Ovary (tissue), 9 donors: Measurements from ENCODE around the gene CCDC157. TPM values are rescaled to one million over a fixed set of nuclear protein-coding genes. Genes with fewer than 3 reads are reported as not detected.

Experiments used
- DNase-seq, 5 donors: peaks; one replicate each; pipeline ENCODE4 v3.0.0-alpha.2; 2019 to 2020
- H3K27ac ChIP-seq, 2 donors: fragments of 200-600 bp; one replicate each; pipeline versions ENCODE4 v1.5.1 to v1.8.0; 2019 to 2022
- H3K27me3 ChIP-seq: fragments of 200-600 bp; one replicate; pipeline ENCODE4 v1.8.0; 2022
- H3K36me3 ChIP-seq: fragments of 200-600 bp; sonication (generic); one replicate; pipeline ENCODE4 v1.5.1; 2019
- H3K4me1 ChIP-seq: one replicate; pipeline ENCODE4 v1.8.1; 2013; ENCODE audit warnings: mild to moderate bottlenecking, moderate library complexity; ENCODE audit not compliant: insufficient read depth
- H3K4me3 ChIP-seq: fragments of 200-600 bp; sonication (generic); one replicate; pipeline ENCODE4 v1.5.1; 2017
- H3K9me3 ChIP-seq, 2 donors: fragments of 200-600 bp in 1 of 2; sonication (generic) in 1 of 2; one replicate each; pipeline versions ENCODE4 v1.5.1 to v1.8.1; 2013 to 2019; ENCODE audit warnings: mild to moderate bottlenecking in 1 of 2, moderate library complexity in 1 of 2
- EP300 ChIP-seq: sonication (generic); formaldehyde crosslinking; IDR thresholded peaks from one replicate; pipeline ENCODE4 v1.6.1; 2017; ENCODE audit warnings: antibody characterized with exemption
- POLR2A ChIP-seq: fragments of 450-650 bp; IDR thresholded peaks from one replicate; pipeline ENCODE4 v1.6.1; 2017; ENCODE audit warnings: antibody characterized with exemption, mild to moderate bottlenecking, moderate library complexity
- WGBS, 3 donors: extraction: QIAGEN DNeasy Blood & Tissue Kit in 1 of 3; methylation state at CpG; one replicate each; pipeline versions ENCODE4 v1.1.5 to v1.1.7; 2013 to 2017; 5-methylcytosine and 5-hydroxymethylcytosine counted together
- intact Hi-C, 4 donors: fragments of 100-400 bp; cut with DNase I; formaldehyde crosslinking; loops; one replicate each; pipeline versions ENCODE4 v1.11.0 to v1.15.1; 2022 to 2023
- polyA plus RNA-seq, 2 donors: library from polyadenylated mRNA; stranded (reverse); fragments of 200-250 nt in 1 of 2; fragments of 350-450 nt in 1 of 2; fragmentation: Illumina TruSeq in 1 of 2; extraction: RNeasy Lipid Tissue Mini Kit (QIAGEN cat#74804) in 1 of 2; gene quantifications; one replicate each; pipeline ENCODE4 v1.2.3, GENCODE V29; 2013 to 2014
- total RNA-seq, 7 donors: library from RNA; depleted of rRNA in 2 of 7; stranded (reverse); fragments of >200 nt in 2 of 7; fragmentation: NEBNext Ultra II Directional in 3 of 7; extraction: Animal tissue kit (Norgen Biotek cat#: 25700) in 3 of 7; gene quantifications; one replicate each; pipeline versions ENCODE4 v1.1.0 to v1.2.4, GENCODE V29; 2016 to 2023
- TF ChIP-seq, protein P1 (sequence below), 3 donors: fragments of 450-650 bp in 2 of 3; fragments of 200-600 bp in 1 of 3; IDR thresholded peaks; one replicate each; pipeline versions ENCODE4 v1.5.1 to v1.8.0; 2016 to 2022; ENCODE audit warnings: antibody characterized with exemption in 3 of 3, mild to moderate bottlenecking in 1 of 3
- donor health status: DM: no; HTN: no; CAD: no; lungs with moderate emphysema.
- donor health status: DM: no; HTN: no; CAD: no.
- donor health status: Bipolar disorder and iron deficiency.
- donor health status: DM: yes; HTN: yes; CAD: no.
- donor health status: DM: no; HTN: no; CAD: no.
- donor health status: DM: yes; HTN: yes; CAD: no.

The CCDC157 gene
- total and polyA plus RNA-seq, 9 donors: 0.60 to 28.0 (median 2.4) TPM

DNA sequence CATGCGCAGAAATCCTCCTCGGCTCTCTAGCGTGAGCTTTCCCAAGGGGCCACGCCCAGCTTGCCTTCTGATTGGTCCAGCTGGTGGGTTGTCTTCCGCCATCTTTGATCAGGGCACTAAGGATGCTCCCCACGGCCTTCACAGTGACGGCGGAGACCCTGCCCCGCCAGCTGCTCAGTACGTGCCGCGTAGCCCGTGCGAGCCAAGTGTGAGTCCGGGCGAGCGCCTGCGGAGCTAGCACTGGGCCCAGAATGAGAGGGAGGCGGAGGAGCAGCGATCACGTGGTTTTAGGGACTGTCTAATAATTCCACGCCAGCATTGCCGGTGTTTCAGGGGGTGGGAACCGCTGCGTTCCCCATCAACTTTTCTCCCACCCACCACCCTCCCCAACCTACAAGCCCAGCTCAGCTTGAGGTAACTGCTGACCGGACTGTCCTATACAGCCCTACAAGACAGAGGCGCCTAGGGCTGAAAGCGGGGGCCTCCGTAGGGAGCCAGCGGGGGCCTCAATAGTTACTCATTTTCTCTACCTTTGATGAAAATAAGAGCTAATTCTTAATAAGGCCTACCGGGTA is 67.2 kb downstream of the CCDC157 start:
- WGBS, 3 donors: 1 to 2% (median 1%) methylated on average over 29 to 31 of the region's 31 CpGs
- intact Hi-C loops: loop anchor here in 1 of 4 donors (10.0 kb wide), 1 partner anchor 171 kb away; the partner anchor contains the start of gene PES1
- Histone ChIP-seq H3K9me3 (no peaks in the 10 kb centered on the region), H3K36me3 (no peaks in the 10 kb centered on the region), H3K27ac (peak overlapping the region; percentile 79 to 97), H3K4me1 (peaks cover 6% of the 10 kb centered on the region), H3K4me3 (peak overlapping the region; percentile 55), H3K27me3 (no peaks in the 10 kb centered on the region)
- TF ChIP-seq POLR2A (peak; percentile 22), EP300 (peak; percentile 76)
- TF ChIP-seq, protein P1, sequence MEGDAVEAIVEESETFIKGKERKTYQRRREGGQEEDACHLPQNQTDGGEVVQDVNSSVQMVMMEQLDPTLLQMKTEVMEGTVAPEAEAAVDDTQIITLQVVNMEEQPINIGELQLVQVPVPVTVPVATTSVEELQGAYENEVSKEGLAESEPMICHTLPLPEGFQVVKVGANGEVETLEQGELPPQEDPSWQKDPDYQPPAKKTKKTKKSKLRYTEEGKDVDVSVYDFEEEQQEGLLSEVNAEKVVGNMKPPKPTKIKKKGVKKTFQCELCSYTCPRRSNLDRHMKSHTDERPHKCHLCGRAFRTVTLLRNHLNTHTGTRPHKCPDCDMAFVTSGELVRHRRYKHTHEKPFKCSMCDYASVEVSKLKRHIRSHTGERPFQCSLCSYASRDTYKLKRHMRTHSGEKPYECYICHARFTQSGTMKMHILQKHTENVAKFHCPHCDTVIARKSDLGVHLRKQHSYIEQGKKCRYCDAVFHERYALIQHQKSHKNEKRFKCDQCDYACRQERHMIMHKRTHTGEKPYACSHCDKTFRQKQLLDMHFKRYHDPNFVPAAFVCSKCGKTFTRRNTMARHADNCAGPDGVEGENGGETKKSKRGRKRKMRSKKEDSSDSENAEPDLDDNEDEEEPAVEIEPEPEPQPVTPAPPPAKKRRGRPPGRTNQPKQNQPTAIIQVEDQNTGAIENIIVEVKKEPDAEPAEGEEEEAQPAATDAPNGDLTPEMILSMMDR (IDR thresholded peaks at IDR 0.05): no peak
- peak; percentile 98 to 99 (median 99) for DNase-seq

DNA sequence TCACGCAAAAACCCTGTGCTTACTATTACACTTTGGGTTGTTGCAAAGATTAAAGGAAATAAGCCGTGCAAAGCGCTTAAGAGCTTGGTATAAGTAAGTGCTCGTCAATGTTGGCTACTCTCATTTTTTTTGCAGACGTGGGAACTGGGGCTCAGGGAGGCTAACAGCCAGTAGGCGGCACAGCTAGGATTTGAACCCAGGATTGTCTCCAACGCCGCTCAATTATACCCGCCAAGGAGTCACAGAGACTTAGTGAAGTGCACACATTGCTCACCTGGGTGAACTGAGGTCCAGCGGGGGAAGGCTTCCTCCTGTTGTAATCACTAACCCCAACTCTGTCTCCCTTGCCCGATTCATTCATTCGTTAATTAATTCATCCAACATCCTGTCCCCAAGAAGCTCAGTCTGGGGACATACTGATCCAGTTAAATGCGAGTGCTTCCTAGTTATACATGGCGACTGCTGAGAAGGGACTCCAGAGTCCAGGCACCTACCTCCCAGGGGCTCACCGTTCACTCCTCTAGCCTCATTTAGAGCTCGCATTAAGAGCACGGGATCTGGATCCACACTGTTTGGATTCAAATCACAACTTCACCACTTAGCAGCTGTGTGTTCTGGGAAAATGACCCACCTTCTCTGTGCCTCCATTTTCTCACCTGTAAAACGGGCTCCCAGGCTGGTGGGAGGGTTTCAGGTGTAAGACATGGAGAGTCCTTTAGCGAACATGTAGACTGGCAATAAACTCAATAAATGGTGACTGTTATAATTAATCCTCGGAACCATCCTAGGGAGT is 67.9 kb downstream of the CCDC157 start:
- peak in 1 of 5 donors; percentile 40 for DNase-seq
- H3K36me3 ChIP-seq: no peaks in the 10 kb centered on the region
- peak overlapping the region; percentile 37 to 97 for H3K27ac ChIP-seq
- 38 to 42% (median 41%) methylated on average over 20 of the region's 20 CpGs for WGBS, 3 donors
- H3K4me3 ChIP-seq: peak overlapping the region; percentile 55
- H3K9me3 ChIP-seq: no peaks in the 10 kb centered on the region
- no peak for TF ChIP-seq EP300
- TF ChIP-seq, protein P1 (IDR thresholded peaks at IDR 0.05): peak in 1 of 3 donors; percentile 6
- no peaks in the 10 kb centered on the region for H3K27me3 ChIP-seq
- intact Hi-C loops: loop anchor here in 1 of 4 donors (10.0 kb wide), 1 partner anchor 170 kb away; the partner anchor contains the start of gene PES1
- peaks cover 6% of the 10 kb centered on the region for H3K4me1 ChIP-seq

DNA sequence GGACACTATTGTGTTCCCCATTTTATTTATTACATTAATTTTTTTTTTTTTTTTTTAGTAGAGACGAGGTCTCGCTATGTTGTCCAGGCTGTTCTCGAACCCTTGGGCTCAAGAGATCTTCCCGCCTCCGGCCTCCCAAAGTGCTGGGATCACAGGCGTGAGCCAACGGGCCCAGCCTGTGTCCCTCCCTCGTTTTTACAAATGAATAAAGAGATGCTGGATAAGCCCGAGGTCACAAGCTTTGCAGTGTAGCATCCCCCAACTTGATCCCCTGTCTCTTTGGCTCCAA is 68.5 kb downstream of the CCDC157 start:
- WGBS, 3 donors: 2 to 5% (median 3%) methylated on average over 9 of the region's 9 CpGs
- Histone ChIP-seq H3K9me3 (no peaks in the 10 kb centered on the region), H3K27ac (peak overlapping the region; percentile 26 to 85), H3K27me3 (no peaks in the 10 kb centered on the region), H3K36me3 (no peaks in the 10 kb centered on the region), H3K4me1 (peaks cover 6% of the 10 kb centered on the region), H3K4me3 (peak overlapping the region; percentile 55)
- TF ChIP-seq EP300 (no peak), POLR2A (no peak)
- TF ChIP-seq, protein P1 (IDR thresholded peaks at IDR 0.05): no peak
- DNase-seq: no peak
- intact Hi-C loops: loop anchor here in 1 of 4 donors (10.0 kb wide), 1 partner anchor 170 kb away; the partner anchor contains the start of gene PES1

DNA sequence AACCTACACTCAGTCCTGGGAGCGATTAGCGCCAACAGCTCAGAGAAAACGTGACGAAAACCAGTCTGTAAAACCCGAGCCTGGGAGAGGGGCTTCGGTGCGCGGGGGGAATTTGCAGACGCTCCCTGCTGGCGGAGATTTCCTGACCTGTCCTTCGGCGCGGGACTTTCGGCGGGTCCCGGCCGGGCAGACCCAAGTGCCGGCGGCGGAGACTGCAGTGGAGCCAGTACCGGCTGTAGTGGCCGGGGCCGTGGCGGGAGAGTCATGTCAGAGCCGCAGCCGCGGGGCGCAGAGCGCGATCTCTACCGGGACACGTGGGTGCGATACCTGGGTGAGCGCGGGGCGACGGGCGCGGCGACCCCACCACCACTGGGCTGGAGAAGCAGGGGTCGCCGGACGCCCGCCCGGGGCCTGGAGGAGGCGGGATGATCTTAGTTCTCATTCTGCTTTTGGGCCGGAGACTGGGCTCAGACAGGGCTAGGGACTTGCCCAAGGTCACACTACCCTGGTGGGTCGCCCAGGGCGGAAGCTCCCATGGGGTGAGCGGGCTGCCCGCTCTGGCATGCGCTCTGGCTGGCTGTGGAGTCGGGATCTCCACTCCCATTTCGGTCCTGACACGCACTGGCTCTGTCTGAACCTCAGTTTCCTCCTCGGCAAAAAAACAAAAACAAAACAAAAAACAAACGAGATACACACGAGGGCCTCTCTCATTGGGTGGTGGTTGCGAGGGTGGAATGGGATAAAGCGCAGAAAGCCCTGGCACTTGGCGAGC is 69.0 kb downstream of the CCDC157 start, which contains the start of gene MTFP1:
TSS of gene MTFP1 (plus strand) at position 153 of the 772 bp plus-strand sequence. CDS start at position 265, 112 bp downstream.
- Histone ChIP-seq H3K9me3 (no peaks in the 10 kb centered on the region), H3K4me3 (peak within 1 kb of the TSS; percentile 55), H3K4me1 (peaks cover 6% of the 10 kb centered on the region), H3K27me3 (no peaks in the 10 kb centered on the region), H3K36me3 (no peaks in the 10 kb centered on the region), H3K27ac (peak within 1 kb of the TSS; percentile 37 to 97)
- TF ChIP-seq EP300 (no peak), POLR2A (no peak)
- TF ChIP-seq, protein P1 (IDR thresholded peaks at IDR 0.05): no peak
- DNase-seq: peak; percentile 68 to 77 (median 71)
- intact Hi-C loops: loop anchor here in 1 of 4 donors (10.0 kb wide), 1 partner anchor 169 kb away; the partner anchor contains the start of gene PES1
- 1 to 4% (median 1%) methylated on average over 41 to 61 of the region's 61 CpGs for WGBS, 3 donors
